Right atrium auricular region (tissue), 2 donors: ENCODE results near the gene MAPK14. TPM values are rescaled to one million over a fixed set of nuclear protein-coding genes. Genes with fewer than 3 reads are reported as not detected.

Experiments
- DNase-seq: peaks from one replicate; pipeline ENCODE4 v3.0.0-alpha.2; 2019; ENCODE audit warnings: low spot score
- H3K27ac ChIP-seq, 2 donors: fragments of 200-600 bp; sonication (generic); 1 replicate in 1 of 2; 2 replicates in 1 of 2; pipeline ENCODE4 v1.5.1; 2016 to 2019
- H3K27me3 ChIP-seq, 2 donors: fragments of 200-600 bp; sonication (generic); one replicate each; pipeline versions ENCODE4 v1.5.1 to v1.6.0; 2017 to 2019
- H3K36me3 ChIP-seq: fragments of 200-600 bp; sonication (generic); one replicate; pipeline ENCODE4 v1.5.1; 2016
- H3K4me1 ChIP-seq, 2 donors: fragments of 200-600 bp; sonication (generic); one replicate each; pipeline versions ENCODE4 v1.5.1 to v1.6.0; 2017 to 2019
- H3K4me3 ChIP-seq, 2 donors: fragments of 200-600 bp; sonication (generic); 1 replicate in 1 of 2; 2 replicates in 1 of 2; pipeline ENCODE4 v1.5.1; 2017 to 2019; ENCODE audit warnings: mild to moderate bottlenecking in 1 of 2, moderate library complexity in 1 of 2
- H3K9me3 ChIP-seq, 2 donors: fragments of 200-600 bp; sonication (generic); one replicate each; pipeline ENCODE4 v1.5.1; 2019
- CTCF ChIP-seq, 2 donors: fragments of 200-600 bp; sonication (generic); IDR thresholded peaks; one replicate each; pipeline ENCODE4 v1.5.1; 2019; ENCODE audit warnings: antibody characterized with exemption in 2 of 2
- total RNA-seq, 2 donors: library from RNA; depleted of rRNA; stranded (reverse); fragments of >200 nt; gene quantifications; one replicate each; pipeline ENCODE4 v1.1.0, GENCODE V29; 2016

The MAPK14 gene
- total RNA-seq, 2 donors from 2014 or later, result 39.1 to 46.7 TPM

- Histone ChIP-seq H3K4me3 (no peak overlapping the region), H3K27me3 (no peaks in the 10 kb centered on the region), H3K27ac (no peak overlapping the region), H3K36me3 (no peaks in the 10 kb centered on the region), H3K4me1 (no peaks in the 10 kb centered on the region), H3K9me3 (no peaks in the 10 kb centered on the region)
- no peak for TF ChIP-seq CTCF (IDR thresholded peaks at IDR 0.05)
- no peak for DNase-seq
These were observed 11.9 kb upstream of the MAPK14 start for GRCh38 chr6:36015666-36016065.

DNA sequence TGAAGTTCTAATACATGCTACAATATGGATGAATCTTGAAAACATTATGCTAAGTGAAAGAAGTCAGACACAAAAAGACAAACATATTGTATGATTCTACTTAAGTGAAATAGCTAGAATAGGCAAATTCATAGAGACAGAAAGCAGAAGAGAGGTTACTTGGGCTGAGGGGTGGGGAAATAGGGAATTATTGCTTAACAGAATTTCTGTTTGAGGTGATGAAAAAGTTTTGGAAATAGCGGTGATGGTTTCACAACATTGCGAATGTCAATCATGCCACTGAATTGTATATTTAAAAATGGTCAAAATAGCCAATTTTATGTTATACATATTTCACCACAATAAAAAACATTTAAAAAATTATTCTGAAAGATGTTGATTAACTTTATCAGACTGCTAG is 9.3 kb upstream of the MAPK14 start:
- Histone ChIP-seq H3K4me3 (no peak overlapping the region), H3K9me3 (no peaks in the 10 kb centered on the region), H3K27ac (no peak overlapping the region), H3K27me3 (no peaks in the 10 kb centered on the region), H3K4me1 (no peaks in the 10 kb centered on the region), H3K36me3 (no peaks in the 10 kb centered on the region)
- TF ChIP-seq CTCF (IDR thresholded peaks at IDR 0.05), result no peak
- DNase-seq, result no peak

- H3K36me3 ChIP-seq, result no peaks in the 10 kb centered on the region
- peaks cover 0 to under 1% of the 10 kb centered on the region in 2 donors for H3K27me3 ChIP-seq
- H3K9me3 ChIP-seq, result no peaks in the 10 kb centered on the region
- no peak for DNase-seq
- TF ChIP-seq CTCF (IDR thresholded peaks at IDR 0.05), result no peak
- H3K4me3 ChIP-seq, result no peak overlapping the region
- peaks cover 0 to 1% of the 10 kb centered on the region in 2 donors for H3K4me1 ChIP-seq
- no peak overlapping the region for H3K27ac ChIP-seq
These were observed 8.4 kb upstream of the MAPK14 start for GRCh38 chr6:36019167-36019566.

GRCh38 chr6:36020154-36020553 is 7.5 kb upstream of the MAPK14 start:
- Histone ChIP-seq H3K36me3 (no peaks in the 10 kb centered on the region), H3K9me3 (no peaks in the 10 kb centered on the region), H3K4me3 (no peak overlapping the region), H3K4me1 (peaks cover 0 to 5% of the 10 kb centered on the region in 2 donors), H3K27me3 (peaks cover 0 to 4% of the 10 kb centered on the region in 2 donors), H3K27ac (no peak overlapping the region)
- DNase-seq, result no peak
- TF ChIP-seq CTCF (IDR thresholded peaks at IDR 0.05), result no peak

DNA sequence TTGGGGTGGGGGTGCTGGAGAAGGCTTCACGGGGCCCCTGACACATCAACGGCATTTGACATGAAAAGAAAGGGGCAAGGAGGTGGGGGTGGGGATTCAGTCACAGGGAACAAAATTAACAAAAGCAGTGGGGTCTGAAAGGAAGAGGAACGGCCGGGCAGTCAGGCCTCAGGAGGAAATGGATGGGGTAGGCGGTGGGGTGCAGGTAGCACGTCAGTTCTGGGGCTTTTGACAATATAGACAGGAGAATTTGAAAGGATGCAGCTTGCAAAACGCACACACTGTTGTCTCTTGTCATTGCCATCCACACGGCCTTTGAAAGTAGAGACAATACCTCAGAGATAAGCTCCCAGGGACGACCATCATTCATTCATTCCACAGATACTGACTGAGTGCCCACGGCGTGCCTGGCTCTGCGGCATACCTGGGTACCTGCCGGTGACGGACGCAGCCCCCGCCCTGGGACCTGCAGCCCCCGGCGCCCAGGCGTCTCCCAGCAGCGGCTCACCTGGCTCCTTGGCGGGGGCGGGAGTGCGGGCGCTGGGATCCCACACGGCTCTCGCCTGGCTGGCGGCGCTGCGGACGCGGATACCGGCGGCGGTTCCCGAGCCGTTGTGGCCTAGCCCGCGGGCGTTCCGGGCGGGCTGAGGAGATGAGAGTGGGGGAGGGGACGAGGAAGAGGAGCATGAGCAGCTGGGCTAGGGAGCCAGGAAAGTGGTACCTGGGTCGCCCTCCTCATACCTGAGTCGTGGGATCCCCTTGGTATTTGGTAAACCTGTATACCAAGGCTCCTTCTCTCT is 3.4 kb upstream of the MAPK14 start, which contains the start of gene SLC26A8:
TSS of gene SLC26A8 (minus strand) at position 646 of the 800 bp plus-strand sequence. CDS start 4,934 bp downstream, outside the sequence.
- Histone ChIP-seq H3K36me3 (no peaks in the 10 kb centered on the region), H3K4me1 (peaks cover 0 to 12% of the 10 kb centered on the region in 2 donors), H3K9me3 (no peaks in the 10 kb centered on the region), H3K27ac (no peak within 1 kb of the TSS), H3K27me3 (peaks cover 0 to 4% of the 10 kb centered on the region in 2 donors), H3K4me3 (no peak within 1 kb of the TSS)
- DNase-seq, result no peak
- TF ChIP-seq CTCF (IDR thresholded peaks at IDR 0.05), result no peak
